SK-N-SH treated with all-trans-retinoic acid at 6 μM for 48 hours (cell line): ENCODE data around the gene TNS3.

Source experiments
- ATAC-seq: fragments of 200-7000 bp; cut with Tn5 transposase; 3 replicates; pipeline ENCODE4 v1.9.1; 2020; ENCODE audit warnings: mild to moderate bottlenecking, moderate library complexity
- ARNTL ChIP-seq: fragments of 450-650 bp; formaldehyde crosslinking; IDR thresholded peaks from 2 replicates; pipeline ENCODE4 v1.5.0; 2020; ENCODE audit warnings: low read depth, mild to moderate bottlenecking, moderate library complexity, borderline replicate concordance
- BACH2 ChIP-seq: fragments of 250-450 bp; sonication (Bioruptor Pico); IDR thresholded peaks from 2 replicates; pipeline ENCODE4 v1.9.0; 2021; ENCODE audit warnings: mild to moderate bottlenecking, borderline replicate concordance
- CSDC2 ChIP-seq: fragments of 250-450 bp; sonication (Bioruptor Pico); IDR thresholded peaks from 2 replicates; pipeline ENCODE4 v1.5.0; 2020; ENCODE audit warnings: mild to moderate bottlenecking, moderate library complexity
- ESRRG ChIP-seq: fragments of 250-450 bp; sonication (Bioruptor Pico); IDR thresholded peaks from 2 replicates; pipeline ENCODE4 v1.6.1; 2021; ENCODE audit warnings: mild to moderate bottlenecking
- GLIS3 ChIP-seq: fragments of 250-450 bp; sonication (Bioruptor Pico); IDR thresholded peaks from 2 replicates; pipeline ENCODE4 v1.5.0; 2020; ENCODE audit warnings: mild to moderate bottlenecking, moderate library complexity
- ISL1 ChIP-seq: fragments of 250-450 bp; sonication (Bioruptor Pico); IDR thresholded peaks from 2 replicates; pipeline ENCODE4 v2.1.2; 2022; ENCODE audit warnings: mild to moderate bottlenecking, moderate library complexity
- OSR1 ChIP-seq: fragments of 250-450 bp; sonication (Bioruptor Pico); IDR thresholded peaks from 2 replicates; pipeline ENCODE4 v1.8.0; 2022; ENCODE audit warnings: moderate library complexity, mild to moderate bottlenecking, inconsistent platforms
- PPARA ChIP-seq: fragments of 250-450 bp; sonication (Bioruptor Pico); IDR thresholded peaks from 2 replicates; pipeline ENCODE4 v1.5.0; 2020; ENCODE audit warnings: mild to moderate bottlenecking, borderline replicate concordance
- RARB ChIP-seq: fragments of 250-450 bp; sonication (Bioruptor Pico); IDR thresholded peaks from 2 replicates; pipeline ENCODE4 v1.8.0; 2021; ENCODE audit warnings: mild to moderate bottlenecking, moderate library complexity
- SNAI2 ChIP-seq: fragments of 250-450 bp; sonication (Bioruptor Pico); IDR thresholded peaks from 2 replicates; pipeline ENCODE4 v1.5.0; 2020; ENCODE audit warnings: mild to moderate bottlenecking, moderate library complexity
- TOX ChIP-seq: fragments of 250-450 bp; sonication (Bioruptor Pico); IDR thresholded peaks from 2 replicates; pipeline ENCODE4 v1.8.0; 2021; ENCODE audit warnings: mild to moderate bottlenecking, moderate library complexity, borderline replicate concordance
- ZC3H10 ChIP-seq: fragments of 250-450 bp; sonication (Bioruptor Pico); IDR thresholded peaks from 2 replicates; pipeline ENCODE4 v1.5.1; 2021; ENCODE audit warnings: mild to moderate bottlenecking, moderate library complexity
- ZFP3 ChIP-seq: fragments of 250-450 bp; sonication (Bioruptor Pico); IDR thresholded peaks from 2 replicates; pipeline ENCODE4 v1.5.0; 2020; ENCODE audit warnings: mild to moderate bottlenecking, moderate library complexity
- ZFP30 ChIP-seq: fragments of 450-650 bp; formaldehyde crosslinking; IDR thresholded peaks from 2 replicates; pipeline ENCODE4 v1.5.0; 2022; ENCODE audit warnings: mild to moderate bottlenecking, moderate library complexity
- ZNF565 ChIP-seq: fragments of 450-650 bp; formaldehyde crosslinking; conservative IDR thresholded peaks from 2 replicates; pipeline ENCODE4 v1.5.0; 2020; ENCODE audit warnings: low read depth, mild to moderate bottlenecking, moderate library complexity
- ZNF70 ChIP-seq: fragments of 450-650 bp; formaldehyde crosslinking; IDR thresholded peaks from 2 replicates; pipeline ENCODE4 v1.5.0; 2020; ENCODE audit warnings: mild to moderate bottlenecking, moderate library complexity
- ZNF8 ChIP-seq: fragments of 450-650 bp; formaldehyde crosslinking; IDR thresholded peaks from 2 replicates; pipeline ENCODE4 v1.5.0; 2020; ENCODE audit warnings: mild to moderate bottlenecking, moderate library complexity
- TF ChIP-seq, protein P1 (sequence below): fragments of 250-450 bp; sonication (Bioruptor Pico); IDR thresholded peaks from 2 replicates; pipeline ENCODE4 v1.5.1; 2021; ENCODE audit warnings: mild to moderate bottlenecking, moderate library complexity
- TF ChIP-seq, protein P2 (sequence below): fragments of 250-450 bp; sonication (Bioruptor Pico); IDR thresholded peaks from 2 replicates; pipeline ENCODE4 v1.8.0; 2020; ENCODE audit warnings: mild to moderate bottlenecking, moderate library complexity, borderline replicate concordance
- TF ChIP-seq, protein P3 (sequence below): fragments of 250-450 bp; sonication (Bioruptor Pico); IDR thresholded peaks from 2 replicates; pipeline ENCODE4 v1.5.1; 2020; ENCODE audit warnings: low read depth, mild to moderate bottlenecking, moderate library complexity
- TF ChIP-seq, protein P4 (sequence below): fragments of 250-450 bp; sonication (Bioruptor Pico); IDR thresholded peaks from 2 replicates; pipeline ENCODE4 v1.5.0; 2020; ENCODE audit warnings: mild to moderate bottlenecking, moderate library complexity
- TF ChIP-seq, protein P5 (sequence below): fragments of 250-450 bp; sonication (Bioruptor Pico); IDR thresholded peaks from 2 replicates; pipeline ENCODE4 v1.8.0; 2021; ENCODE audit warnings: low read depth, mild to moderate bottlenecking, moderate library complexity, borderline replicate concordance

TNS3 gene

DNA sequence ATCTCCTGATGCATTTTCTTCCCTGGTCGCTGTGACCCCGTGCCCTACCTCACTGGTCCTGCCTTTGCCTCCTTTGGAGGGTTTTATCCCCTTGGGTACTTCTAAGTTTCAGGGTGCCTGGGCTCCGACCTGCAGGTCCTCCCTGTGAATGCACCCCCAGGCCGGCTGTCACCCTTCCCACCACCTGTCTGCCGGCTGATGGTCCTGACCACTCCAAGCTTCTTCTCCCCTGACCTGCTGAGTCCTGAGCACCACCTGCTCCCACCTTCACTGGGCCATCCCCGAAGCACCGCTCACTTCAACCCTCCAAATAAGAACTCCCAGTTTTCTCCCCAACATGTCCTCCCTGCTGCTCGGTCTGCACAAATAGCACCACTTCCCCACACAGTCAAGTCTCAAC lies 33.4 kb downstream of the TNS3 start:
- TF ChIP-seq TOX (no peak), OSR1 (no peak), CSDC2 (no peak), RARB (CRISPR knock-in tag) (no peak), ZNF565 (no peak), ZNF70 (CRISPR knock-in tag) (no peak), ESRRG (CRISPR knock-in tag) (no peak), BACH2 (CRISPR knock-in tag) (no peak)
- TF ChIP-seq, protein P1, sequence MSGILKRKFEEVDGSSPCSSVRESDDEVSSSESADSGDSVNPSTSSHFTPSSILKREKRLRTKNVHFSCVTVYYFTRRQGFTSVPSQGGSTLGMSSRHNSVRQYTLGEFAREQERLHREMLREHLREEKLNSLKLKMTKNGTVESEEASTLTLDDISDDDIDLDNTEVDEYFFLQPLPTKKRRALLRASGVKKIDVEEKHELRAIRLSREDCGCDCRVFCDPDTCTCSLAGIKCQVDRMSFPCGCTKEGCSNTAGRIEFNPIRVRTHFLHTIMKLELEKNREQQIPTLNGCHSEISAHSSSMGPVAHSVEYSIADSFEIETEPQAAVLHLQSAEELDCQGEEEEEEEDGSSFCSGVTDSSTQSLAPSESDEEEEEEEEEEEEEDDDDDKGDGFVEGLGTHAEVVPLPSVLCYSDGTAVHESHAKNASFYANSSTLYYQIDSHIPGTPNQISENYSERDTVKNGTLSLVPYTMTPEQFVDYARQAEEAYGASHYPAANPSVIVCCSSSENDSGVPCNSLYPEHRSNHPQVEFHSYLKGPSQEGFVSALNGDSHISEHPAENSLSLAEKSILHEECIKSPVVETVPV (CRISPR knock-in tag): no peak
- TF ChIP-seq, protein P2, sequence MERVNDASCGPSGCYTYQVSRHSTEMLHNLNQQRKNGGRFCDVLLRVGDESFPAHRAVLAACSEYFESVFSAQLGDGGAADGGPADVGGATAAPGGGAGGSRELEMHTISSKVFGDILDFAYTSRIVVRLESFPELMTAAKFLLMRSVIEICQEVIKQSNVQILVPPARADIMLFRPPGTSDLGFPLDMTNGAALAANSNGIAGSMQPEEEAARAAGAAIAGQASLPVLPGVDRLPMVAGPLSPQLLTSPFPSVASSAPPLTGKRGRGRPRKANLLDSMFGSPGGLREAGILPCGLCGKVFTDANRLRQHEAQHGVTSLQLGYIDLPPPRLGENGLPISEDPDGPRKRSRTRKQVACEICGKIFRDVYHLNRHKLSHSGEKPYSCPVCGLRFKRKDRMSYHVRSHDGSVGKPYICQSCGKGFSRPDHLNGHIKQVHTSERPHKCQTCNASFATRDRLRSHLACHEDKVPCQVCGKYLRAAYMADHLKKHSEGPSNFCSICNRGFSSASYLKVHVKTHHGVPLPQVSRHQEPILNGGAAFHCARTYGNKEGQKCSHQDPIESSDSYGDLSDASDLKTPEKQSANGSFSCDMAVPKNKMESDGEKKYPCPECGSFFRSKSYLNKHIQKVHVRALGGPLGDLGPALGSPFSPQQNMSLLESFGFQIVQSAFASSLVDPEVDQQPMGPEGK (CRISPR knock-in tag): no peak
- ATAC-seq: no peak

DNA sequence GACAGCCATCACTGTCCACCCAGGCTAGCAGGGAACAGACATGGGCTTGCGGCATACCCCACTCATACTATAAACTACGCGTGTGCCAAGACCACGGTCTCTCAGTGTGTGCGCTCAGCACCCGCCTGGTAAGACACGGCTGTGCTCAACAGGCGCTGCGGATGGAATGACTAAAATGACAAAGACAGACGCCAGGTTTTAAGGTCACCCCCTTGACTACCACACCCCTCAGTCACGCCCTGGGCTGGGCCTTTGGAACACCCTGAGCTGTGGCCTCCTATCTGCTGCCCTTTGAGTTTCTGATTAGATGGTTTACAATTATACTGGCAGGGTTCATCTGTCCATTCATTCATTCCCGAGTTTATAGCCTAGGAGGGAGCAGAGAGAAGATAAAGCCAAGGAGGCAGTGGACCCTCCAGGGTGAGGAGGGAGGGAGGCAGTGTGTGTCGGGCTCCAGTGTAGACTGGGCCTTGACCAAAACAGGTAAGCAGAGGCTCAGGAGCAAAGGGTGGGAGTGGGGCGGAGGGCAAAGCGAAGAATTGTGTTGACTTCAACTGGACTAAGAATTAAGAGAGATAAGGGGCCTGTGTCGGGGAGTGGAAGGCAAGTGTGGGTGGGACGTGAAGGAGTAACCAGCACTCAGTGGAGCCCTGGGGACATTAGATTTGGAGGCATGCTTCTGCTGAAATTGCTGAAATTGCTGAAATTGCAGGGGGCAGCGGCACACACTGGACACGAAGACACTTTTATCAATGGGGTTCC lies 35.0 kb downstream of the TNS3 start:
- TF ChIP-seq ZFP30 (CRISPR knock-in tag): no peak
- no peak for TF ChIP-seq ZNF70 (CRISPR knock-in tag)
- TF ChIP-seq ZFP3 (CRISPR knock-in tag): no peak
- TF ChIP-seq ISL1 (CRISPR knock-in tag): no peak
- TF ChIP-seq, protein P1 (CRISPR knock-in tag): no peak
- no peak for TF ChIP-seq PPARA
- TF ChIP-seq OSR1: no peak
- TF ChIP-seq RARB (CRISPR knock-in tag): no peak
- TF ChIP-seq, all 23 proteins: peak for 0
- ATAC-seq: no peak

DNA sequence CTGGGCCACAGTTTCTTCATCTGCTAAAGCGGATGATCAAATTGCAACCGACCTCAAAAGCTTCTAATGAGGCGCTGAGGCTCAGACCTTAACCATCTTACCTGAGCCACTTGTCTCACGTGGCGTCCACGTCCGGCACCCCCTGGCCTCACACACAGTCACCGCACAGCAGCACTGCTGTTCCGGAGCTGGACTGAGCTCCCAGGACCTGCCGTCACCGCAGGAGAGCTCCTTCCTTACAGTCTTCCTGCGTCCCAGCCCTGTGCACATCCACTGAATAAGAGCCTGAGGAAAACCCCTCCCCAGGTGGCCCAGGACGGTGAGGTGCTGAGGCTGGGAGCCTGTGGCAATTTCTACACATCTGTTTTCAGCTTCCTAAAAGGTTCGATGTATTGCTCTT lies 35.7 kb downstream of the TNS3 start:
- TF ChIP-seq, protein P3, sequence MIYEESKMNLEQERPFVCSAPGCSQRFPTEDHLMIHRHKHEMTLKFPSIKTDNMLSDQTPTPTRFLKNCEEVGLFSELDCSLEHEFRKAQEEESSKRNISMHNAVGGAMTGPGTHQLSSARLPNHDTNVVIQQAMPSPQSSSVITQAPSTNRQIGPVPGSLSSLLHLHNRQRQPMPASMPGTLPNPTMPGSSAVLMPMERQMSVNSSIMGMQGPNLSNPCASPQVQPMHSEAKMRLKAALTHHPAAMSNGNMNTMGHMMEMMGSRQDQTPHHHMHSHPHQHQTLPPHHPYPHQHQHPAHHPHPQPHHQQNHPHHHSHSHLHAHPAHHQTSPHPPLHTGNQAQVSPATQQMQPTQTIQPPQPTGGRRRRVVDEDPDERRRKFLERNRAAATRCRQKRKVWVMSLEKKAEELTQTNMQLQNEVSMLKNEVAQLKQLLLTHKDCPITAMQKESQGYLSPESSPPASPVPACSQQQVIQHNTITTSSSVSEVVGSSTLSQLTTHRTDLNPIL (CRISPR knock-in tag): no peak
- TF ChIP-seq, protein P1 (CRISPR knock-in tag): no peak
- TF ChIP-seq ZNF8 (CRISPR knock-in tag) (no peak), GLIS3 (CRISPR knock-in tag) (no peak), SNAI2 (CRISPR knock-in tag) (no peak), PPARA (no peak), ISL1 (CRISPR knock-in tag) (no peak), ZFP30 (CRISPR knock-in tag) (no peak), ZC3H10 (CRISPR knock-in tag) (no peak), OSR1 (no peak), RARB (CRISPR knock-in tag) (no peak), ZFP3 (CRISPR knock-in tag) (no peak), ESRRG (CRISPR knock-in tag) (no peak), ARNTL (CRISPR knock-in tag) (no peak)
- TF ChIP-seq, protein P4, sequence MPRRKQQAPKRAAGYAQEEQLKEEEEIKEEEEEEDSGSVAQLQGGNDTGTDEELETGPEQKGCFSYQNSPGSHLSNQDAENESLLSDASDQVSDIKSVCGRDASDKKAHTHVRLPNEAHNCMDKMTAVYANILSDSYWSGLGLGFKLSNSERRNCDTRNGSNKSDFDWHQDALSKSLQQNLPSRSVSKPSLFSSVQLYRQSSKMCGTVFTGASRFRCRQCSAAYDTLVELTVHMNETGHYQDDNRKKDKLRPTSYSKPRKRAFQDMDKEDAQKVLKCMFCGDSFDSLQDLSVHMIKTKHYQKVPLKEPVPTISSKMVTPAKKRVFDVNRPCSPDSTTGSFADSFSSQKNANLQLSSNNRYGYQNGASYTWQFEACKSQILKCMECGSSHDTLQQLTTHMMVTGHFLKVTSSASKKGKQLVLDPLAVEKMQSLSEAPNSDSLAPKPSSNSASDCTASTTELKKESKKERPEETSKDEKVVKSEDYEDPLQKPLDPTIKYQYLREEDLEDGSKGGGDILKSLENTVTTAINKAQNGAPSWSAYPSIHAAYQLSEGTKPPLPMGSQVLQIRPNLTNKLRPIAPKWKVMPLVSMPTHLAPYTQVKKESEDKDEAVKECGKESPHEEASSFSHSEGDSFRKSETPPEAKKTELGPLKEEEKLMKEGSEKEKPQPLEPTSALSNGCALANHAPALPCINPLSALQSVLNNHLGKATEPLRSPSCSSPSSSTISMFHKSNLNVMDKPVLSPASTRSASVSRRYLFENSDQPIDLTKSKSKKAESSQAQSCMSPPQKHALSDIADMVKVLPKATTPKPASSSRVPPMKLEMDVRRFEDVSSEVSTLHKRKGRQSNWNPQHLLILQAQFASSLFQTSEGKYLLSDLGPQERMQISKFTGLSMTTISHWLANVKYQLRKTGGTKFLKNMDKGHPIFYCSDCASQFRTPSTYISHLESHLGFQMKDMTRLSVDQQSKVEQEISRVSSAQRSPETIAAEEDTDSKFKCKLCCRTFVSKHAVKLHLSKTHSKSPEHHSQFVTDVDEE: no peak
- TF ChIP-seq, protein P2 (CRISPR knock-in tag): no peak
- TF ChIP-seq, protein P5, sequence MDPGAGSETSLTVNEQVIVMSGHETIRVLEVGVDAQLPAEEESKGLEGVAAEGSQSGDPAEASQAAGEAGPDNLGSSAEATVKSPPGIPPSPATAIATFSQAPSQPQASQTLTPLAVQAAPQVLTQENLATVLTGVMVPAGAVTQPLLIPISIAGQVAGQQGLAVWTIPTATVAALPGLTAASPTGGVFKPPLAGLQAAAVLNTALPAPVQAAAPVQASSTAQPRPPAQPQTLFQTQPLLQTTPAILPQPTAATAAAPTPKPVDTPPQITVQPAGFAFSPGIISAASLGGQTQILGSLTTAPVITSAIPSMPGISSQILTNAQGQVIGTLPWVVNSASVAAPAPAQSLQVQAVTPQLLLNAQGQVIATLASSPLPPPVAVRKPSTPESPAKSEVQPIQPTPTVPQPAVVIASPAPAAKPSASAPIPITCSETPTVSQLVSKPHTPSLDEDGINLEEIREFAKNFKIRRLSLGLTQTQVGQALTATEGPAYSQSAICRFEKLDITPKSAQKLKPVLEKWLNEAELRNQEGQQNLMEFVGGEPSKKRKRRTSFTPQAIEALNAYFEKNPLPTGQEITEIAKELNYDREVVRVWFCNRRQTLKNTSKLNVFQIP (CRISPR knock-in tag): no peak
- no peak for ATAC-seq
